Psoas muscle (tissue), 8 donors: ENCODE results near the gene MVD. TPM values are rescaled to one million over a fixed set of nuclear protein-coding genes. Genes with fewer than 3 reads are reported as not detected.

ENCODE experiments used
- ATAC-seq, 4 donors: fragments of 200-7000 bp; cut with Tn5 transposase; one replicate each; pipeline ENCODE4 v1.9.1; 2020; ENCODE audit warnings: moderate library complexity in 3 of 4, mild to moderate bottlenecking in 2 of 4
- DNase-seq, 2 donors: peaks; one replicate each; pipeline ENCODE4 v3.0.0-alpha.2; 2020
- H3K27ac ChIP-seq: fragments of 200-600 bp; one replicate; pipeline ENCODE4 v1.8.0; 2022
- H3K27me3 ChIP-seq, 3 donors: fragments of 200-600 bp in 1 of 3; one replicate each; pipeline versions ENCODE4 v1.6.1 to v1.8.0; 2013 to 2022; ENCODE audit warnings: low read length in 2 of 3, mild to moderate bottlenecking in 2 of 3, moderate library complexity in 1 of 3; ENCODE audit not compliant: insufficient read depth in 3 of 3
- H3K36me3 ChIP-seq, 2 donors: fragments of 200-600 bp in 1 of 2; one replicate each; pipeline versions ENCODE4 v1.6.1 to v1.8.0; 2013 to 2022; ENCODE audit warnings: low read depth in 1 of 2, mild to moderate bottlenecking in 1 of 2, moderate library complexity in 1 of 2; ENCODE audit not compliant: insufficient read depth in 1 of 2
- H3K4me1 ChIP-seq: fragments of 200-600 bp; one replicate; pipeline ENCODE4 v1.8.0; 2022
- H3K4me3 ChIP-seq: fragments of 200-600 bp; one replicate; pipeline ENCODE4 v1.8.0; 2022; ENCODE audit warnings: mild to moderate bottlenecking
- H3K9me3 ChIP-seq: fragments of 200-600 bp; one replicate; pipeline ENCODE4 v1.8.0; 2022
- CTCF ChIP-seq: fragments of 200-600 bp; IDR thresholded peaks from one replicate; pipeline ENCODE4 v1.8.0; 2022; ENCODE audit warnings: antibody characterized with exemption
- WGBS, 3 donors: extraction: QIAGEN DNeasy Blood & Tissue Kit; methylation state at CpG; one replicate each; pipeline versions ENCODE4 v1.1.6 to v1.1.7; 2013; 5-methylcytosine and 5-hydroxymethylcytosine counted together
- intact Hi-C, 2 donors: fragments of 100-400 bp; cut with DNase I; formaldehyde crosslinking; loops; one replicate each; pipeline versions ENCODE4 v1.11.0 to v1.14.2; 2022
- polyA plus RNA-seq, 3 donors: library from polyadenylated mRNA; stranded (reverse); fragments of 200-250 nt; gene quantifications; one replicate each; pipeline ENCODE4 v1.2.3, GENCODE V29; 2013
- total RNA-seq, 4 donors: library from RNA; stranded (reverse); fragmentation: NEBNext Ultra II Directional in 2 of 4; extraction: Animal tissue kit (Norgen Biotek cat#: 25700) in 2 of 4; gene quantifications; one replicate each; pipeline versions ENCODE4 v1.2.1 to v1.2.4, GENCODE V29; 2021 to 2023
- donor health status: healthy with polysubstance abuse.
- donor health status: DM: no; HTN: no; CAD: no; lungs with moderate emphysema.
- donor health status: Bipolar disorder and iron deficiency.
- donor health status: healthy.
- donor health status: DM: yes; HTN: yes; CAD: no.
- donor health status: DM: no; HTN: no; CAD: no.
- donor health status: DM: no; HTN: no; CAD: no.
- donor health status: DM: yes; HTN: yes; CAD: no.

MVD gene
- total and polyA plus RNA-seq, 7 donors = 11.7 to 26.8 (median 15.9) TPM

- intact Hi-C loops = no loop called here
- H3K27me3 ChIP-seq = no peaks in the 10 kb centered on the region
- ATAC-seq (no peak), DNase-seq (no peak)
- no peak overlapping the region for H3K27ac ChIP-seq
- H3K36me3 ChIP-seq = peaks cover 0 to 32% of the 10 kb centered on the region in 2 donors
- TF ChIP-seq CTCF = no peak
- WGBS, 3 donors = 89 to 94% (median 91%) methylated on average over 20 of the region's 20 CpGs
- H3K4me1 ChIP-seq = no peaks in the 10 kb centered on the region
- no peaks in the 10 kb centered on the region for H3K9me3 ChIP-seq
- H3K4me3 ChIP-seq = no peak overlapping the region
These were observed 45.4 kb downstream of the MVD start for GRCh38 chr16:88617268-88618031.

- WGBS, 3 donors = 94 to 95% (median 95%) methylated on average over 12 of the region's 12 CpGs
- H3K9me3 ChIP-seq = no peaks in the 10 kb centered on the region
- DNase-seq (no peak), ATAC-seq (no peak)
- peaks cover 0 to 31% of the 10 kb centered on the region in 2 donors for H3K36me3 ChIP-seq
- intact Hi-C loops = no loop called here
- H3K27ac ChIP-seq = no peak overlapping the region
- H3K27me3 ChIP-seq = no peaks in the 10 kb centered on the region
- no peaks in the 10 kb centered on the region for H3K4me1 ChIP-seq
- TF ChIP-seq CTCF = no peak
- H3K4me3 ChIP-seq = no peak overlapping the region
These were observed 46.2 kb downstream of the MVD start for GRCh38 chr16:88616736-88617135.

- ATAC-seq (no peak), DNase-seq (no peak)
- intact Hi-C loops = no loop called here
- no peak overlapping the region for H3K4me3 ChIP-seq
- WGBS, 3 donors = 73 to 78% (median 75%) methylated on average over 13 of the region's 13 CpGs
- no peak overlapping the region for H3K27ac ChIP-seq
- TF ChIP-seq CTCF = no peak
- H3K27me3 ChIP-seq = no peaks in the 10 kb centered on the region
- no peaks in the 10 kb centered on the region for H3K9me3 ChIP-seq
- H3K36me3 ChIP-seq = peaks cover 0 to 34% of the 10 kb centered on the region in 2 donors
- no peaks in the 10 kb centered on the region for H3K4me1 ChIP-seq
These were observed 46.6 kb downstream of the MVD start for GRCh38 chr16:88616320-88616719.

GRCh38 chr16:88614818-88615580, 47.9 kb downstream of the MVD start:
- intact Hi-C loops = no loop called here
- no peak for TF ChIP-seq CTCF
- no peak for DNase-seq
- 75 to 77% (median 76%) methylated on average over 19 of the region's 19 CpGs for WGBS, 3 donors
- H3K27ac ChIP-seq = no peak overlapping the region
- H3K4me1 ChIP-seq = no peaks in the 10 kb centered on the region
- ATAC-seq = peak in 1 of 4 donors; percentile 32
- H3K27me3 ChIP-seq = no peaks in the 10 kb centered on the region
- peaks cover 0 to 47% of the 10 kb centered on the region in 2 donors for H3K36me3 ChIP-seq
- H3K9me3 ChIP-seq = no peaks in the 10 kb centered on the region
- H3K4me3 ChIP-seq = no peak overlapping the region
